GM12892 (cell line): ENCODE results near the gene TBRG4.

Experiments
- POLR2A ChIP-seq: IDR thresholded peaks from 2 replicates; pipeline ENCODE4 v1.6.1; 2011; ENCODE audit warnings: low read depth, low read length, control low read depth
- POLR2AphosphoS5 ChIP-seq: IDR thresholded peaks from 2 replicates; pipeline ENCODE4 v1.6.1; 2011; ENCODE audit warnings: low read depth, low read length, control low read depth

- no peak for TF ChIP-seq POLR2AphosphoS5
- no peak for TF ChIP-seq POLR2A
Observed at GRCh38 chr7:45123913-45124710, 12.6 kb upstream of the TBRG4 start.
